HL-60 (cell line): ENCODE results near the gene ASRGL1.

Experiments
- CTCF ChIP-seq: IDR thresholded peaks from one replicate; pipeline ENCODE4 v1.5.1; 2011; ENCODE audit warnings: low read length, control low read depth, inconsistent platforms; ENCODE audit not compliant: insufficient read depth
- POLR2AphosphoS5 ChIP-seq: IDR thresholded peaks from 2 replicates; pipeline ENCODE4 v1.6.1; 2012; ENCODE audit warnings: low read depth
- SPI1 ChIP-seq: IDR thresholded peaks from 2 replicates; pipeline ENCODE4 v1.6.1; 2012; ENCODE audit warnings: low read depth, mild to moderate bottlenecking, borderline replicate concordance

GRCh38 chr11:62418136-62418535, 80.9 kb downstream of the ASRGL1 start:
- TF ChIP-seq CTCF (no peak), SPI1 (no peak), POLR2AphosphoS5 (no peak)
